Activated CD4-positive, alpha-beta T cell treated with anti-CD3 and anti-CD28 coated beads for 1 hour (primary cell): Measurements from ENCODE around the gene CNN2.

Source experiments
- DNase-seq: peaks from one replicate; pipeline ENCODE4 v3.0.0-alpha.2; 2020

The CNN2 gene

DNA sequence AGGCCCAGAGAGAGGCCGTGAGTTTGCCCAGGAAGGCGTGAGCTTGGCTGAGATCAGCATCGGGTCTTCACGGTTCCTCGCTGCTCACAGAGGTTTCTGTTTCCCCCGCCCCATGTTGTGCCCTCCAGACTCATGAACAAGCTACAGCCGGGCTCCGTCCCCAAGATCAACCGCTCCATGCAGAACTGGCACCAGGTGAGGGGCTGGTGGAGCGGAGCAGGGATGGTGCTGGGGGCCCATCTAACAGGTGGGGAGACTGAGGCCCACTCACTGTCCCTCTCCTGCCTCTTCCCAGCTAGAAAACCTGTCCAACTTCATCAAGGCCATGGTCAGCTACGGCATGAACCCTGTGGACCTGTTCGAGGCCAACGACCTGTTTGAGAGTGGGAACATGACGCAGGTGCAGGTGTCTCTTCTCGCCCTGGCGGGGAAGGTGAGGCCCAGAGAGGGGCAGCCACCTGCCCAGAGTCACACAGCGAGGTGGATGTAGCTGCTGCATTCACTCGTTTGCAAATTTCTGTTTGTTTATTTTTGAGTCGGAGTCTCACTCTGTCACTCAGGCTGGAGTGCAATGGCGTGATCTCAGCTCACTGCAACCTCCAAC, 6.0 kb downstream of the CNN2 start:
- no peak for DNase-seq

DNA sequence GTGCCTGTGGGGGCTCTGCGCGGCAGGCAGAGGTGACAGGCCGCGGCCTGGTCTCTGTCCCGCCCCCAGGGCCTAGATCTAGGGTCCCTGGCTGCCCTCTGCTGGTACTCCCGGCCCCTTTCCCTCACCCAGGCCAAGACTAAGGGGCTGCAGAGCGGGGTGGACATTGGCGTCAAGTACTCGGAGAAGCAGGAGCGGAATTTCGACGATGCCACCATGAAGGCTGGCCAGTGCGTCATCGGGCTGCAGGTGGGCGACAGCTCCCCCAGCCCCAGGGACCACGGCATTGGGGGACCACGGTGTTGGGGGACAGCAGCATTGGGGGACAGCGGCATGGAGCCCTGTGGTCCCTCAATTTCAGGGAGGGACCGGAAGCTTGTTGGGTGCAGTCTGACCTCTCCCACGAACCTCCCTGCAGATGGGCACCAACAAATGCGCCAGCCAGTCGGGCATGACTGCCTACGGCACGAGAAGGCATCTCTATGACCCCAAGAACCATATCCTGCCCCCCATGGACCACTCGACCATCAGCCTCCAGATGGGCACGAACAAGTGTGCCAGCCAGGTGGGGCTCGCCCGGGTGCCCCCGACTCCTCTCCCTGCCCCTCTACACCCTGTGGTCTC, 9.7 kb downstream of the CNN2 start:
- no peak for DNase-seq

DNA sequence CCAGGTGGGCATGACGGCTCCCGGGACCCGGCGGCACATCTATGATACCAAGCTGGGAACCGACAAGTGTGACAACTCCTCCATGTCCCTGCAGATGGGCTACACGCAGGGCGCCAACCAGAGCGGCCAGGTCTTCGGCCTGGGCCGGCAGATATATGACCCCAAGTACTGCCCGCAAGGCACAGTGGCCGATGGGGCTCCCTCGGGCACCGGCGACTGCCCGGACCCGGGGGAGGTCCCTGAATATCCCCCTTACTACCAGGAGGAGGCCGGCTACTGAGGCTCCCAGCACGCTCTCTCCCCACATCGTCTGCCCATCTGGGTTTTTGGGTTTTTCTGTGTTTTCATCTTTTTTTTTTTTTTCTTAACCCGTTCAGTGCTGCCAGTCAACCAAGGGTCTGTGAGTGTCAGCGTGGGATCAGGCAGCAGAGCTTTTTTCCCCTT, 11.2 kb downstream of the CNN2 start:
- DNase-seq: no peak

DNA sequence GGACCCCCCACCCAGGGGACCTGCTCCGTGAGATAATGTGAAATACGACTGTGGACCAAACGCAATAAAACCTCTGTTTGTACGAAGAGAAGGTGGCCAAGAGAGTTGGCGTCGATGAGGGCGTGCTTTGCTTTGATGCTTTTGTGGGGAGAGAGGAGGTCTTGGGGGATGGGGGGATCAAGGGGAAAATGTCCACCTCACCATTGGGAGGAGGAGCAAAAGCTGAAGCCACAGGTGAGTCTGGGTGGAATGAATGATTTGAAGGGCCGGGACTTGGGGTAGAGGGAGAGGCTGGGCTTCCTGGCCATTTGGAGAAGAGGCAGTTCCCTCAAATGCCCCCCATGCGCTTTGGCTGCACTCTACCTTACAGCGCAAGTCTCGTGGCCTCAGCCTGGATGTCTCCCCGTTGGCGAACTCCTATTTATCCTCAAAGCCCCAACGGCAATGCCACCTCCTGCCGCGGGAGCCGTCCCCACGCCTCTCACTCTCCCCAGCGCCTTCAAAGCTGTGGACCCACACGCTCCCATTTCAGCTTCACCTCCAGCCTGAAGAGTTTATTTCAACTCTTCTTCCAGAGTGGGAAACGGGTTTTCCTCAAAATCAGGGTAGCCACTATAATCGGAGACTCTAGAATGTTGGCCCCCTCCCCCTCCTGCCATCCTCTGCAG, 12.7 kb downstream of the CNN2 start:
- DNase-seq: no peak

DNA sequence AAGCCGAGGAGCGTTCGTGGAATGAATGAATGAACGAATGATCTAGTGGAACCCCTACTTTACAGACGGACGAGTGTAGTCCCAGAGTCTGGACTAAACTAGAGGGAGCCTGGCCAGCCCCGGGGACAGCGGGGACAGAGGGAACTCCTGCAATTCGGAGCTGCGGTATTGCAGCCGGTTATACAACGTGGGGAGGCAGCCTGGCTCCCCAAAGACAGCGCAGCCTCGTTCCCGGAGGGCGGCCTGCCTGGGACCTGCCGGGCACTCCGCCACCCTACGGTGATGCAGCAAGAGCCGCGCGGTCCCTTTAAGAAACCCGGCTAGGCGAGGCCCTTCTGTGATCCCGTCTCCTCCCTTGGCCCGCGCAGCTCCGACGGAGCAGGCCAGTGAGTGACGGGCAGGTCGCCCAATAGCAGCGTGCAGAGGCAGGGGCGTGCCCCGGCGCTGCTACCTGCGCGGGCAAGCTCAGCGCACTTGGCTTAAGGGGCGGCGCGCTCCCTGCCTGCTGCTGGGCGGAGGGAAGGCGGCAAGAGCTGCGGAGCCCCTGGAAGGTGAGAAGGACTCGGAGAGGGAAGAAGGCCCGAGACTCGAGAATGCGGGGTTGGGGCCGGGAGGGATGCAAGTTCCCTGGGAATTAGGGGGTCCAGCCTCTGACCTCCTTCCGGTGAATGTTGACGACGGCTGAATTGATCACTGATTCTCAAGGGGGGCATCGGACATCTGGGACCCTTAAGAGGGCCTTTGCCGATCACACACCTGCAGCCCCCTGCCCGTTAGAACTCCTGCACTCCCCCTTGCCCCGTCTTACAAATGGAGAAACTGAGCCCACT, 13.5 kb downstream of the CNN2 start, which contains the start of gene ABCA7:
TSS of gene ABCA7 (plus strand) at position 462 of the 830 bp plus-strand sequence. CDS start 1,255 bp downstream, outside the sequence.
- peak; percentile 99 for DNase-seq

DNA sequence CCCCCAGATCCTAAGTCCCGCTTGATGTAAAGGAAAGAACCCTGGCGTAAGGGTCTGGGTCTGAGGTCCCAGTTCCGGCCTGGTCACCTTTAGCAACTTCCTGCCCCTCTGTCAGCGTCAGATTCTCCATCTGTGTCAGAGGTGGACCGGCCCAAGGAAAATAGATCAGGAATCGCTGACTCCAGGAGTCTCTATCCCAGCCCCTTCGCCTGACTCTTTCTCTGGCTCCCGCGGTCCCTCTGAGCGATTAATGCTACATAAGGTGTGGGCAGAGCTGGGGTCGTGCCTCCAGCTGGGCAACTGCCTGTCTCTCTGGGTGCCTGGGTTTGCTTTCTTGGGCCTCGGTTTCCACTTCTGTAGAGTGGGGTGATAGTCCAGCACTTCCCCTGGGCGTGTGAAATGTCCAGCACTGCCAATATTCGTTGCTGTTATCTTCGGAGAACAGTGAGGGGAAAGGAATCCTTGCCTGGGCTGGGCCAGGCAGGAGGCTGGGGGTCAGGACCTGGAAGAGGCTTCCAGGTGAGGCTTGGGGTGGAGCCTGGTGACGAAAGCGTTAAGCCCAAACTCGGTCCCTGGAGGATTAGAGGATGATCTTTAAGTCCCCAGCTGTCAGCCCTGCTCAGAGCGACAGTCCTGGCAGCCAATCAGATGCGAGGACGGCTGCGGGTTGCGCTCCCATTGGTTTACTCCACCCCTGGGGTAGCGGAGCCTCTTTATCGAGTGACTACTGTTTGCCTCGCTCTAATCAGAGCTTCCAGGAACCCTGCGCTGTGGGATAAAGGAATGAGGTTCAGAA, 14.3 kb downstream of the CNN2 start:
- DNase-seq: peak; percentile 85

DNA sequence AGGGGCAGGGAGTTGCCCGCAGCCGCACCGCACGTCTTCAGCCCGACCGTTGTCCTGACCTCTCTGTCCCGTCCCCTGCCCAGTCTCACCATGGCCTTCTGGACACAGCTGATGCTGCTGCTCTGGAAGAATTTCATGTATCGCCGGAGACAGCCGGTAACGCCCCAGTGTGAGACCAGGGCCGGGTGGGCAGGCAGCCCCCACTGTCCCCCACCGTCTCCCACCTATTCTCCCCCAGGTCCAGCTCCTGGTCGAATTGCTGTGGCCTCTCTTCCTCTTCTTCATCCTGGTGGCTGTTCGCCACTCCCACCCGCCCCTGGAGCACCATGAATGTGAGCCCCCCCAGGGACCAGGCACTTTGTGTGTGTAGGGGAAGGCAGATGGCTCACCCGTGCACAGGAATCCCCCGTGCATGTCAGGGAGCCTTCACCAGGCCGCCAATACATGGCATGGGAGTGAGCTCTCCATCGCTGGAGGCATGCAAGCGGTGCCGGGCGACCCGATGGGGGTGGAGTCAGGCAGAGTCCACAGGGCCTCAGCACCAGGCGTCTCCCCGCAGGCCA, 14.9 kb downstream of the CNN2 start:
- DNase-seq: no peak

DNA sequence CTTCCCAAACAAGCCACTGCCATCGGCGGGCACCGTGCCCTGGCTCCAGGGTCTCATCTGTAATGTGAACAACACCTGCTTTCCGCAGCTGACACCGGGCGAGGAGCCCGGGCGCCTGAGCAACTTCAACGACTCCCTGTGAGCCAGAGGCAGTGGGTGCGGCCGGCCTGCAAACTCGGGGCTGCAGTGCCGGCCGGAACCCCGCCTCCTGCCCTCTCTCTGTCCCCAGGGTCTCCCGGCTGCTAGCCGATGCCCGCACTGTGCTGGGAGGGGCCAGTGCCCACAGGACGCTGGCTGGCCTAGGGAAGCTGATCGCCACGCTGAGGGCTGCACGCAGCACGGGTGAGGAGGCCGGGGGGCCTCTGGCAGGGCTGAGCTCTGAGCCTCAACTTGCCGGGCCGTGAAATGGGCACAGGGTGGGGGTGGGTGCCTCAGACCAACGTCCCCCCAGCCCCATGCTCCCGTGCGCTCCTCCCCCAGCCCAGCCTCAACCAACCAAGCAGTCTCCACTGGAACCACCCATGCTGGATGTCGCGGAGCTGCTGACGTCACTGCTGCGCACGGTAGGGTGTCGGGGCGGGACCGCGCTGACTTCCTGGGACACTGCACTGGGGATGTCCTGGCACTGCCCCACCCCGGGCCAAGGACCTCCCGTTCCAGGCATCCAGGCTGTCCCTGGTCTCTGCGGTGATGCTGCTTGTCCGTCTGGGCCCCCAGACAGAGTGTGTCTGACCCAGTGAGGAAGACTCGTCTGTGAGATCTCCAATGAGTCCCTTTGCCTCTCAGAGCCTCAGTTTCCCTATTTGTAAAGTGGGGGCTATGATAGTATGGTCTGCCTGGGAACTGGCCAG, 15.7 kb downstream of the CNN2 start:
- DNase-seq: no peak

DNA sequence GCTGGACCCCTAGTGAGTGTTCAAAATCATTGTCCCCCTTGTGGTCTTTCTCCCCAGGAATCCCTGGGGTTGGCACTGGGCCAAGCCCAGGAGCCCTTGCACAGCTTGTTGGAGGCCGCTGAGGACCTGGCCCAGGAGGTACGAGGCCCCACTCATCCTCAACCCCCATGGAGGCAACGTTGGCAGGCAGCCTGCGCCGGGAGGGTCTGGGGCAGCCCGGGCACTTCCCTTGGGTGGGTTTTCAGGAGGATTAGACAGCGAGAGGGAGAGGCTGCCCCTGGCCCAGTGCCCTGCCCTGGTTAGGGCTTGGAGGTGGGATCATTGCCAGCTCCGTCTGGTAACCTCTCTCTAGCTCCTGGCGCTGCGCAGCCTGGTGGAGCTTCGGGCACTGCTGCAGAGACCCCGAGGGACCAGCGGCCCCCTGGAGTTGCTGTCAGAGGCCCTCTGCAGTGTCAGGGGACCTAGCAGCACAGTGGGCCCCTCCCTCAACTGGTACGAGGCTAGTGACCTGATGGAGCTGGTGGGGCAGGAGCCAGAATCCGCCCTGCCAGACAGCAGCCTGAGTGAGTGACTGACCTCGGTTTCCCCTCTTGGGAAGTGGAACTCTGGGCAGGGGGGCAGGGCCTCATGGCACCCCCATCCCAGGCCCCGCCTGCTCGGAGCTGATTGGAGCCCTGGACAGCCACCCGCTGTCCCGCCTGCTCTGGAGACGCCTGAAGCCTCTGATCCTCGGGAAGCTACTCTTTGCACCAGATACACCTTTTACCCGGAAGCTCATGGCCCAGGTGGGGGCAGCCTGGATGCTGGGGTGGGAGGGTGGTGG, 16.5 kb downstream of the CNN2 start:
- DNase-seq: no peak

DNA sequence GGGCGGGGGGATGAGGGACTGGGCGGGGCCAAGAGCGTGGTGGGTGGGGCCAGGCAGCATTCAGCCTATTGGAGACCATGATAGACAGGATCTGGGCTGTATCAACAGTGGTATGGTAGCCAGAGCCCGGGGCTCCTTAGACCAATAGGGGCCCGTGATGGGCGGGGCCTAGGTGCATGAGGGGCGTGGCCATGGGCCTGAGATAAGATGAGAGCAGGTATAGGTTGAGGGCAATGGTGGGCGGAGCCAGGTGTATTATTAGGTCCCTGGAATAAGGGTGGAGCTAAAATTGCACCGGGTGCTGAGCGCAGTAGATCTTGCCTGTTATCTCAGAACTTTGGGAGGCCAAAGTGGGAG, 18.8 kb downstream of the CNN2 start:
- no peak for DNase-seq

DNA sequence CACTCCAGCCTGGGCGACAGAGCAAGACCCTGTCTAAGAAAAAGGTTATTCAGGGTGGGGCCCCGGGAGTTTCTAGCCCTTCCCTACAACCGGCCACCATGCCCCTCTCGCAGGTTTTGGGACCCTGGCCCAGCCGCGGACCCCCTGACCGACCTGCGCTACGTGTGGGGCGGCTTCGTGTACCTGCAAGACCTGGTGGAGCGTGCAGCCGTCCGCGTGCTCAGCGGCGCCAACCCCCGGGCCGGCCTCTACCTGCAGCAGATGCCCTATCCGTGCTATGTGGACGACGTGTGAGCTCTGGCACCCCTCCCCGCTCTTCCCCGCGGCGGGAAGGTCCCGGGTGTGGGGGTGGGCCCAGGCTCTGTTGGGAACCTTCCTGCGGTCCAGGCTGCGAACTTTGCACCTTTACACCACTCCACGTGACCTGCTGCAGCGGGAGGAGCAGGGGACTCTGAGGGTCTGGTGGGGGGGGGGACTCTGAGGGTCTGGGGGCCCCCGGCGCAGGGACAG, 19.8 kb downstream of the CNN2 start:
- DNase-seq: no peak

DNA sequence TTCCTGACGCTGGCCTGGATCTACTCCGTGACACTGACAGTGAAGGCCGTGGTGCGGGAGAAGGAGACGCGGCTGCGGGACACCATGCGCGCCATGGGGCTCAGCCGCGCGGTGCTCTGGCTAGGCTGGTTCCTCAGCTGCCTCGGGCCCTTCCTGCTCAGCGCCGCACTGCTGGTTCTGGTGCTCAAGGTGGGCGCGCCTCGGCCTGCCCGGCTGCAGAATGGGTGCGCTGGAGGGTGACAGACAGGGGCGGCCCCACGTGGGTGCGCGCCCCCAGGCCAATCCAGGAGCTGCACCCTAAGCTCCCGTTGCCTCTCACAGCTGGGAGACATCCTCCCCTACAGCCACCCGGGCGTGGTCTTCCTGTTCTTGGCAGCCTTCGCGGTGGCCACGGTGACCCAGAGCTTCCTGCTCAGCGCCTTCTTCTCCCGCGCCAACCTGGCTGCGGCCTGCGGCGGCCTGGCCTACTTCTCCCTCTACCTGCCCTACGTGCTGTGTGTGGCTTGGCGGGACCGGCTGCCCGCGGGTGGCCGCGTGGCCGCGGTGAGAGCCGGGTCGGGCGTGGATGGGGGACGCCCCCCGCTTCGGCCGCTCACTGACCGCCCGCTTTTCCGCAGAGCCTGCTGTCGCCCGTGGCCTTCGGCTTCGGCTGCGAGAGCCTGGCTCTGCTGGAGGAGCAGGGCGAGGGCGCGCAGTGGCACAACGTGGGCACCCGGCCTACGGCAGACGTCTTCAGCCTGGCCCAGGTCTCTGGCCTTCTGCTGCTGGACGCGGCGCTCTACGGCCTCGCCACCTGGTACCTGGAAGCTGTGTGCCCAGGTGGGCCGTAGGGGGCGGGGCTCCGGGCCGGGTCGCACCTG, 20.7 kb downstream of the CNN2 start:
- no peak for DNase-seq

DNA sequence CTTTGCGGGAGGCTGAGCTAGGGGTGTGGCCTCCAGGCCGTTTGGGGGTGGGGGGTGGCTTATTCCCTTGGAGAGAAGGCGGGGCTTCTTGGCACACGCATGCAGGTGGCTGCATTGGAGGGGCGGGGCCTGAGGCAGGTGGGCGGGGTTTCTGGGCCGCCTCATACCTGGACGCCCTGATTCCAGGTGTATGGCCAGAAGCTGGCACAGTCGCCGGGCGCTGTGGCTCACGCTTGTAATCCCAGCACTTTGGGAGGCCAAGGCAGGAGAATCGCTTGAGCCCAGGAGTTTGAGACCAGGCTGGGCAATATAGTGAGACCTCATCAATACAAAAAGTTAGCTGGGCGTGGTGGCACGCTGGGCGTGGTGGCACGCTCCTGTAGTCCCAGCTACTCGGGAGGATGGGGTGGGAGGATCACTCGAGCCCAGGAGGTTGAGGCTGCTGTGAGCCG, 21.3 kb downstream of the CNN2 start:
- DNase-seq: no peak

DNA sequence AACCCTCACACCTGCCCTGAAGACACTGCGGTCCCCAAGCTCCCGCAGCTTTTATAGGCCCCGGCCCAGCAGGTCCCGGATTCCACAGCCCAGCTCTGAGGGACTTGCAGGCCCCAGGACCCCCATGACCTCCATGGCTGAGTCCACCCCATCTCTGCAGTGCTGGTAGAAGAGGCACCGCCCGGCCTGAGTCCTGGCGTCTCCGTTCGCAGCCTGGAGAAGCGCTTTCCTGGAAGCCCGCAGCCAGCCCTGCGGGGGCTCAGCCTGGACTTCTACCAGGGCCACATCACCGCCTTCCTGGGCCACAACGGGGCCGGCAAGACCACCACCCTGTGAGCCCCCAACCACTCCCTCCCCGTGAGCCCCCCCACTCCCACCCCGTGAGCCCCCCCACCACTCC, 22.7 kb downstream of the CNN2 start:
- DNase-seq: no peak

DNA sequence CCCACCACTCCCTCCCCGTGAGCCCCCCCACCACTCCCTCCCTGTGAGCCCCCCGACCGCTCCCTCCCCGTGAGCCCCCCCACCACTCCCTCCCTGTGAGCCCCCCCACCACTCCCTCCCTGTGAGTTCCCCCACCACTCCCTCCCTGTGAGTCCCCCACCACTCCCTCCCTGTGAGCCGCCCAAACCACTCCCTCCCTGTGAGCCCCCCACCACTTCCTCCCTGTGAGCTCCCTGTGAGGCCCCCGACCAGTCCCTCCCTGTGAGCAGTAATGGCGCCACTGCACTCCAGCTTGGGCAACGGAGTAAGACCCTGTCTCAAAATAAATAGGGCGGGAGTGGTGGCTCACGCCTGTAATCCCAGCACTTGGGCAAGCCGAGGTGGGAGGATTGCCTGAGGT, 23.4 kb downstream of the CNN2 start:
- no peak for DNase-seq

DNA sequence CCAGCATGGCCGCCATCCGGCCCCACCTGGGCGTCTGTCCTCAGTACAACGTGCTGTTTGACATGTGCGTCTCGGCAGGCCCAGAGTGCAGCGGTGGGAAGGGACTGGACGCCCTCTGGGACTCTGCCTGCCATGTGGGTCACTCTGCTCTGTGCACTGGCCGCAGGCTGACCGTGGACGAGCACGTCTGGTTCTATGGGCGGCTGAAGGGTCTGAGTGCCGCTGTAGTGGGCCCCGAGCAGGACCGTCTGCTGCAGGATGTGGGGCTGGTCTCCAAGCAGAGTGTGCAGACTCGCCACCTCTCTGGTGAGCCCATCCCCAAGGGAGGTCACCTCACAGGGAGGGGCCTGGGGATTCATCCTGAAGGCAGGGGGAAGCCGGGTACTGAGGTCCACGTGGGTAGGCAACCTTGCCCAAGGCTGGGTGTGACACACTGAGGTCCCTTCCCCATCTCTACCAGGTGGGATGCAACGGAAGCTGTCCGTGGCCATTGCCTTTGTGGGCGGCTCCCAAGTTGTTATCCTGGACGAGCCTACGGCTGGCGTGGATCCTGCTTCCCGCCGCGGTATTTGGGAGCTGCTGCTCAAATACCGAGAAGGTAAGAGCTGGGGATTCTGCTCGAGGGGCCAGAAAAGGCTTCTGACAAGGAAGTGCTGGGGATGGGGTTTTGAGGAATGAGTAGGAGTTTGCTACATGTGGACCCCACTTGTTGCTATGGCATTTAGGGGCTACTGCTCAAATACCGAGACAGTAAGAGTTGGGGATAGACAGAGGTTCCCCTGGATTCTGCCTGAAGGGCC, 24.8 kb downstream of the CNN2 start:
- no peak for DNase-seq

DNA sequence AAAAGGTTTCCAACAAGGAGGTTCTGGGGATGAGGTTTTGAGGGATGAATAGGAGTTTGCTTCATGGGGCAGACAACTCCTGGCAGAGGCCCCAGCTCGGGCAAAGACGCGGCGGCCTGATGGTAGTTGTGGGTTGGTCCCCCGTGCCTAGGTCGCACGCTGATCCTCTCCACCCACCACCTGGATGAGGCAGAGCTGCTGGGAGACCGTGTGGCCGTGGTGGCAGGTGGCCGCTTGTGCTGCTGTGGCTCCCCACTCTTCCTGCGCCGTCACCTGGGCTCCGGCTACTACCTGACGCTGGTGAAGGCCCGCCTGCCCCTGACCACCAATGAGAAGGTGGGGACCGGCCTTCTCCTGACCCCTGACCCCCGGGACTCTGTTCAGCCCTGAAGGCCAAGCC, 25.4 kb downstream of the CNN2 start:
- no peak for DNase-seq

DNA sequence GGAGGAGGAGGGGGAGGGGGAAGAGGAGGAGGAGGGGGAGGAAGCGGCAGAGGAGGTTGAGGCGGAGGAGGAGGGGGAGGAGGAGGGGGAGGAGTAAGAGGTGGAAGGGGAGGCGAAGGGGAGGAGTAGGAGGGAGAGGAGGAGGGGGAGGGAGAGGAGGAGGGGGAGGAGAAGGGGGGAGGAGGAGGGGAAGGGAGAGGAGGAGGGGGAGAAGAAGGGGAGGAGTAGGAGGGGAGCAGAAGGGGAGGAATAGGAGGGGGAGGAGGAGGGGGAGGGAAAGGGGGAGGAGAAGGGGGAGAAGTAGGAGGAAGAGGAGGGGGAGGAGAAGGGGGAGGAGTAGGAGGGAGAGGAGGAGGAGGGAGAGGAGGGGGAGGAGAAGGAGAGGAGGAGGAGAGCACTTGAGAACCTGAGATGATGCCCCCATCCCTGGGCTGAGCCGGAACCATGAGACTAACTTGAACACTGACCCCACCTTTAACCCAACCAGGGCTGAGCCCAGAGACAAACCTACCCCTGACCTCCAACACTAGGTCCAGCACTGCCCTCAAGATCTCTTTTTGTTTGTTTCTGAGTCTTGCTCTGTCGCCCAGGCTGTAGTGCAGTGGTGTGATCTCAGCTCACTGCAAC, 26.1 kb downstream of the CNN2 start:
- no peak for DNase-seq
